T-helper 17 cell (primary cell): ENCODE data around the gene TMEM200A. TPM values are rescaled to one million over a fixed set of nuclear protein-coding genes. Genes with fewer than 3 reads are reported as not detected.

Source experiments
- ATAC-seq: fragments of 150-1000 bp; cut with Tn5 transposase; 2 replicates; pipeline ENCODE4 v1.10.0; 2021; ENCODE audit warnings: mild to moderate bottlenecking, moderate library complexity
- DNase-seq, 3 donors: peaks; one replicate each; pipeline versions ENCODE4 v3.0.0 to v3.0.0-alpha.2; 2020 to 2021
- H3K9me3 ChIP-seq: one replicate; pipeline ENCODE4 v1.7.0; 2013; ENCODE audit warnings: low read length, mild to moderate bottlenecking; ENCODE audit not compliant: control insufficient read depth, poor library complexity, severe bottlenecking
- H3K27ac Mint-ChIP-seq: one replicate; pipeline ENCODE4 v1.8.0; 2022; ENCODE audit warnings: mild to moderate bottlenecking, moderate library complexity, mixed read lengths
- H3K27me3 Mint-ChIP-seq: one replicate; pipeline ENCODE4 v1.8.0; 2022; ENCODE audit warnings: mixed read lengths
- H3K36me3 Mint-ChIP-seq: one replicate; pipeline ENCODE4 v1.8.0; 2022; ENCODE audit warnings: low read depth, mixed read lengths
- H3K4me1 Mint-ChIP-seq: one replicate; pipeline ENCODE4 v1.8.0; 2022; ENCODE audit warnings: mild to moderate bottlenecking, mixed read lengths
- H3K4me3 Mint-ChIP-seq: one replicate; pipeline ENCODE4 v1.8.0; 2022; ENCODE audit warnings: mild to moderate bottlenecking, moderate library complexity, mixed read lengths
- total RNA-seq, 4 donors: library from RNA in 2 of 4; stranded (reverse) in 2 of 4; gene quantifications; one replicate each; pipeline ENCODE4 v1.2.3 and lab custom pipeline; 2022 to 2026

Gene TMEM200A
- total RNA-seq, 2 donors from 2014 or later: 2.3 to 2.4 TPM

- no peaks in the 10 kb centered on the region for H3K27me3 Mint-ChIP-seq
Measured at GRCh38 chr6:130417951-130418350, 52.1 kb downstream of the TMEM200A start.

GRCh38 chr6:130420911-130421310 lies 55.1 kb downstream of the TMEM200A start:
- DNase-seq: no peak
- ATAC-seq: no peak
- no peaks in the 10 kb centered on the region for H3K36me3 Mint-ChIP-seq
- no peaks in the 10 kb centered on the region for H3K9me3 ChIP-seq
- no peak overlapping the region for H3K4me3 Mint-ChIP-seq
- H3K4me1 Mint-ChIP-seq: peaks cover 5% of the 10 kb centered on the region
- H3K27me3 Mint-ChIP-seq: no peaks in the 10 kb centered on the region
- no peak overlapping the region for H3K27ac Mint-ChIP-seq

More at GRCh38 chr6:130417951-130418350, 52.1 kb downstream of the TMEM200A start:
- H3K9me3 ChIP-seq: no peaks in the 10 kb centered on the region
- DNase-seq: no peak
- no peak for ATAC-seq
- H3K27ac Mint-ChIP-seq: no peak overlapping the region
- H3K36me3 Mint-ChIP-seq: peaks cover 3% of the 10 kb centered on the region
- peaks cover 3% of the 10 kb centered on the region for H3K4me1 Mint-ChIP-seq
- no peak overlapping the region for H3K4me3 Mint-ChIP-seq

GRCh38 chr6:130421585-130421984 lies 55.8 kb downstream of the TMEM200A start:
- no peak overlapping the region for H3K4me3 Mint-ChIP-seq
- no peak for ATAC-seq
- H3K27me3 Mint-ChIP-seq: no peaks in the 10 kb centered on the region

DNA sequence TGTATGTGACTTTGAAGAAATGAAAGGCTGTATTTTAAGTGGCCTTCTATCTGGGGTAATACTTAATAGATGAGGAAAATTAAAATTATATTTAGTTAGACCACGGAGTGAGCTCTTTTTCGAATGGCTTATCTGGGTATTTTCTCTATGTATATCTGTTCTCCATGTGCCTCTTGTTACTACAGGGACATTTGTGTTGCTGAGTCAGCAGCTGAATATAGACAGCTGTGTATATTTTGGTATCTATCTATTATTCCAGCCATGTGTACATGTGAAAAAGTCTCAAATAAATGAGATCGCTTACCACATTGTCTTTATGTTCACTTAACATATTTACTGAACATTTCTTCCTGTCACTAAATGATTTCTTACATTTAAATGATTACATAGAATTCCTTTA lies 57.2 kb downstream of the TMEM200A start:
- no peaks in the 10 kb centered on the region for H3K27me3 Mint-ChIP-seq
- no peak overlapping the region for H3K27ac Mint-ChIP-seq
- ATAC-seq (no peak), DNase-seq (no peak)
- H3K36me3 Mint-ChIP-seq: no peaks in the 10 kb centered on the region
- no peaks in the 10 kb centered on the region for H3K9me3 ChIP-seq
- H3K4me1 Mint-ChIP-seq: peaks cover 2% of the 10 kb centered on the region
- no peak overlapping the region for H3K4me3 Mint-ChIP-seq

More at GRCh38 chr6:130421585-130421984, 55.8 kb downstream of the TMEM200A start:
- no peak overlapping the region for H3K27ac Mint-ChIP-seq
- H3K9me3 ChIP-seq: no peaks in the 10 kb centered on the region
- no peak for DNase-seq
- no peaks in the 10 kb centered on the region for H3K36me3 Mint-ChIP-seq
- peaks cover 5% of the 10 kb centered on the region for H3K4me1 Mint-ChIP-seq

DNA sequence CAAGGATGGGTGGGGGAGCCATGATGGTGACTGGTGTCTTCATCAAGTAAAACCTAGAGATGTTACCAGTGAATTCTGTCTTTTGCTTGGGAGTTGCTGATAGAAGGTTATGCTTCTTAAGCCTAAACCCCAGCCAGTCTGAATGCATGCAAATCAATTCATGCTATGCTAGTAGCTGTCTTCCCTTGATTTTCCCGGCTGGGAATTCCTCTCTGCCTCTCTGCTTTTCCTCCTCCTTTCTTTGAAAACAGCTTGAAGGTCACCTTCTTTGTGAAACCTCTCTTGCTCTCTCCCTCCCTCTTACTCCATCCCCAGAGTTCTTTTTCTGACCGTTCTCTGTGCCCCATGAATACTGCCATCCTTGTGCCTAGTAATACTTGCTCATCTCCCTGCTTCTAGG lies 58.9 kb downstream of the TMEM200A start:
- H3K36me3 Mint-ChIP-seq: no peaks in the 10 kb centered on the region
- no peak overlapping the region for H3K27ac Mint-ChIP-seq
- DNase-seq (no peak), ATAC-seq (no peak)
- no peaks in the 10 kb centered on the region for H3K9me3 ChIP-seq
- H3K27me3 Mint-ChIP-seq: no peaks in the 10 kb centered on the region
- H3K4me1 Mint-ChIP-seq: peaks cover 2% of the 10 kb centered on the region
- H3K4me3 Mint-ChIP-seq: no peak overlapping the region

GRCh38 chr6:130425537-130425936 lies 59.7 kb downstream of the TMEM200A start:
- no peaks in the 10 kb centered on the region for H3K9me3 ChIP-seq
- peaks cover 2% of the 10 kb centered on the region for H3K4me1 Mint-ChIP-seq
- ATAC-seq (no peak), DNase-seq (no peak)
- no peak overlapping the region for H3K4me3 Mint-ChIP-seq
- no peaks in the 10 kb centered on the region for H3K27me3 Mint-ChIP-seq
- no peak overlapping the region for H3K27ac Mint-ChIP-seq
- no peaks in the 10 kb centered on the region for H3K36me3 Mint-ChIP-seq

GRCh38 chr6:130426066-130426721 lies 60.4 kb downstream of the TMEM200A start:
- no peaks in the 10 kb centered on the region for H3K36me3 Mint-ChIP-seq
- peaks cover 2% of the 10 kb centered on the region for H3K4me1 Mint-ChIP-seq
- H3K27me3 Mint-ChIP-seq: no peaks in the 10 kb centered on the region
- ATAC-seq (no peak), DNase-seq (no peak)
- H3K4me3 Mint-ChIP-seq: no peak overlapping the region
- H3K27ac Mint-ChIP-seq: no peak overlapping the region
- no peaks in the 10 kb centered on the region for H3K9me3 ChIP-seq

- DNase-seq (no peak), ATAC-seq (no peak)
- H3K9me3 ChIP-seq: no peaks in the 10 kb centered on the region
- Mint-ChIP-seq H3K4me1 (peaks cover 3% of the 10 kb centered on the region), H3K27me3 (no peaks in the 10 kb centered on the region), H3K36me3 (no peaks in the 10 kb centered on the region), H3K4me3 (no peak overlapping the region), H3K27ac (no peak overlapping the region)
Measured at GRCh38 chr6:130431346-130431852, 65.6 kb downstream of the TMEM200A start.

- Mint-ChIP-seq H3K4me3 (no peak overlapping the region), H3K27me3 (no peaks in the 10 kb centered on the region), H3K27ac (no peak overlapping the region), H3K36me3 (peaks cover 5% of the 10 kb centered on the region), H3K4me1 (peaks cover 3% of the 10 kb centered on the region)
- DNase-seq: no peak
- no peak for ATAC-seq
- no peaks in the 10 kb centered on the region for H3K9me3 ChIP-seq
Measured at GRCh38 chr6:130432838-130433237, 67.0 kb downstream of the TMEM200A start.

- H3K4me1 Mint-ChIP-seq: peaks cover 3% of the 10 kb centered on the region
- H3K36me3 Mint-ChIP-seq: peaks cover 5% of the 10 kb centered on the region
- no peak for ATAC-seq
- H3K27me3 Mint-ChIP-seq: no peaks in the 10 kb centered on the region
- DNase-seq: no peak
- no peak overlapping the region for H3K4me3 Mint-ChIP-seq
- no peaks in the 10 kb centered on the region for H3K9me3 ChIP-seq
- no peak overlapping the region for H3K27ac Mint-ChIP-seq
Measured at GRCh38 chr6:130434174-130434873, 68.5 kb downstream of the TMEM200A start.

DNA sequence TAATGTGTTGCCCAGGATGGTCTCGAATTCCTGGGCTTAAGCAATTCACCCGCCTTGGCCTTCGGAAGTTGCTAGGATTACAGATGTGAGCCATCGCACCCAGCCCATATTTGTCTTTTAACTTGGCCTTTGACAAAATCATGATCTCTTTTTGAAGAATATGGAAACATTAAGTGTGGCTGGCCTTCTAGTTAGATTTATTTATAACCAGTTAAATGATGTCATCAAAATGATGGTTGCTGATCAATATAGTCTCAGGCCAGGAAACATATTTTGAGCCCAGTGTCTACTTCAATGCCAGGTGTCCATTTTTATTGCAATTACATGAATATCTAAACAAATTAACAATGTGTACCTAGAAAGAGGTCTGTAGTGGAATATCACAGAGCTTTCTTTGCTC lies 69.4 kb downstream of the TMEM200A start:
- DNase-seq (no peak), ATAC-seq (no peak)
- H3K4me1 Mint-ChIP-seq: peaks cover 3% of the 10 kb centered on the region
- H3K27me3 Mint-ChIP-seq: no peaks in the 10 kb centered on the region
- peaks cover 5% of the 10 kb centered on the region for H3K36me3 Mint-ChIP-seq
- H3K4me3 Mint-ChIP-seq: no peak overlapping the region
- H3K9me3 ChIP-seq: no peaks in the 10 kb centered on the region
- H3K27ac Mint-ChIP-seq: no peak overlapping the region

- no peak overlapping the region for H3K4me3 Mint-ChIP-seq
- H3K4me1 Mint-ChIP-seq: peaks cover 3% of the 10 kb centered on the region
- DNase-seq: no peak
- no peaks in the 10 kb centered on the region for H3K27me3 Mint-ChIP-seq
- no peak for ATAC-seq
- H3K9me3 ChIP-seq: no peaks in the 10 kb centered on the region
- H3K36me3 Mint-ChIP-seq: peaks cover 9% of the 10 kb centered on the region
- no peak overlapping the region for H3K27ac Mint-ChIP-seq
Measured at GRCh38 chr6:130437961-130438360, 72.1 kb downstream of the TMEM200A start.

GRCh38 chr6:130447374-130447773 lies 81.6 kb downstream of the TMEM200A start:
- no peaks in the 10 kb centered on the region for H3K36me3 Mint-ChIP-seq
- H3K27ac Mint-ChIP-seq: no peak overlapping the region
- no peak overlapping the region for H3K4me3 Mint-ChIP-seq
- DNase-seq (no peak), ATAC-seq (no peak)
- H3K27me3 Mint-ChIP-seq: no peaks in the 10 kb centered on the region
- H3K9me3 ChIP-seq: no peaks in the 10 kb centered on the region
- peaks cover 2% of the 10 kb centered on the region for H3K4me1 Mint-ChIP-seq

DNA sequence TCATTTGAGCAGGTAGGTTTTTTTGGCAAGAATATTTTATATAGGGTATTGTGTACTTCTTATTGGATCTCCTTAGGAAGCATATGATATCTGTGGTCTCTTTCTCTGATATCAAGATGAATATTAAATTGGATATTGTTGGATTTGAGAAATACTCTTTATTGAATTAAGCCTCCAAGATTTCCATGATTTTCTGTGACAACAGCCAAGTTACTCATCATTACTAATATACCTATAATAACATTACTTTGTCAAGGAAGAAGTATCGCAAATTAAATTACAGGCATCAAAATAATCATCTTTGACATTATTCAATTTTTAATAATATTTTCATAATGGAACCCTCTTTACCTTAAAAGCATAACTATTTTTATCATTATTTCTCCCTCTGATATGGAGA lies 86.5 kb downstream of the TMEM200A start:
- Mint-ChIP-seq H3K27me3 (no peaks in the 10 kb centered on the region), H3K4me1 (peaks cover 5% of the 10 kb centered on the region), H3K36me3 (no peaks in the 10 kb centered on the region), H3K27ac (no peak overlapping the region), H3K4me3 (no peak overlapping the region)
- ATAC-seq: no peak
- no peak for DNase-seq
- H3K9me3 ChIP-seq: no peaks in the 10 kb centered on the region
